Ovary (tissue), 3 donors: ENCODE results near the gene ZPR1.

ENCODE experiments used
- EP300 ChIP-seq: sonication (generic); formaldehyde crosslinking; IDR thresholded peaks from one replicate; pipeline ENCODE4 v1.6.1; 2017; ENCODE audit warnings: antibody characterized with exemption
- POLR2A ChIP-seq: fragments of 450-650 bp; IDR thresholded peaks from one replicate; pipeline ENCODE4 v1.6.1; 2017; ENCODE audit warnings: antibody characterized with exemption, mild to moderate bottlenecking, moderate library complexity
- TF ChIP-seq, protein P1 (sequence below), 3 donors: fragments of 450-650 bp in 2 of 3; fragments of 200-600 bp in 1 of 3; IDR thresholded peaks; one replicate each; pipeline versions ENCODE4 v1.5.1 to v1.8.0; 2016 to 2022; ENCODE audit warnings: antibody characterized with exemption in 3 of 3, mild to moderate bottlenecking in 1 of 3
- donor health status: DM: no; HTN: no; CAD: no.

DNA sequence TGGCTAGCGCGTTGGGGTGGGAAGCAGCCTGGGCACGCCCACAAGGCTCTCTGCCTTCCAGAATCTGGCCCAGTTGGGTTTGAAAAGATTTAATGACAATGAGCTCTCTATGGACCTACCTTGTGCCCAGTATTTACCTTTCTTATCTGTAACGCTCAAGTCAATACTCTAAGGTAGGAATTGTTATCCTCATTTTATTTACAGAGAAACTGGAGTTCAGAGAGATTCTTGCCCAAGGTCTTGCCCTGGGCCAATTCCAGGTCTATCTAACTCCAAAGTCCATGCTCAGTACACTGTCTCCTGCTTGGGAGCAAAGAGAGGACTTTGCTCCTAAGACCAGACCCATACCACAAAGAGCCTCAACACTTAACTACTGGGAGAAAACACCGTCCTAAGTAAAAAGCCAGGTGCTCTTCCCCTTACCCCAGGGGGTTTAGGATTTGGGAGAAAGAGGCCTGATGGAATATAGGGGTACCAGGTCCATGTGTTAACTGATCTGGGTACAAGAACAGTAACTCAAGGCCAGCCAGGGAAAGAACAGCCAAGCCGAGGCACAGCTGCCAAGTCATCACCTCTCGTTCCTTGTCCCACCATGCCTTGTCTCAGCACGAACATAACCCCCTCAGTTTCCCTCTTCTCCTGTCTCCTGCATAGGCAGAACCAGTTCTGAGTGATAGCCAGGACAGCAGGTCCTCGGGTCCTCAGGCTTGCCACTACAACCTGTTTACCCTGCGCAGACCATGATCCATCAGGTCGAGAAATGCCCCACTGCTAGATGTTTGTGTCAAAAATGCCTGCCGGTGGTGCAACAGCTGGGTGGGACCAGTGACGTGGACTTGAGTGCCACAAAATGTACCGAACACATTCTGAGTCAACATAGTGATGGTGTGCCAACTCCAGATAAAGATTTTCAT lies 20.7 kb upstream of the ZPR1 start:
- TF ChIP-seq, protein P1, sequence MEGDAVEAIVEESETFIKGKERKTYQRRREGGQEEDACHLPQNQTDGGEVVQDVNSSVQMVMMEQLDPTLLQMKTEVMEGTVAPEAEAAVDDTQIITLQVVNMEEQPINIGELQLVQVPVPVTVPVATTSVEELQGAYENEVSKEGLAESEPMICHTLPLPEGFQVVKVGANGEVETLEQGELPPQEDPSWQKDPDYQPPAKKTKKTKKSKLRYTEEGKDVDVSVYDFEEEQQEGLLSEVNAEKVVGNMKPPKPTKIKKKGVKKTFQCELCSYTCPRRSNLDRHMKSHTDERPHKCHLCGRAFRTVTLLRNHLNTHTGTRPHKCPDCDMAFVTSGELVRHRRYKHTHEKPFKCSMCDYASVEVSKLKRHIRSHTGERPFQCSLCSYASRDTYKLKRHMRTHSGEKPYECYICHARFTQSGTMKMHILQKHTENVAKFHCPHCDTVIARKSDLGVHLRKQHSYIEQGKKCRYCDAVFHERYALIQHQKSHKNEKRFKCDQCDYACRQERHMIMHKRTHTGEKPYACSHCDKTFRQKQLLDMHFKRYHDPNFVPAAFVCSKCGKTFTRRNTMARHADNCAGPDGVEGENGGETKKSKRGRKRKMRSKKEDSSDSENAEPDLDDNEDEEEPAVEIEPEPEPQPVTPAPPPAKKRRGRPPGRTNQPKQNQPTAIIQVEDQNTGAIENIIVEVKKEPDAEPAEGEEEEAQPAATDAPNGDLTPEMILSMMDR (IDR thresholded peaks at IDR 0.05) = no peak
- no peak for TF ChIP-seq EP300
- TF ChIP-seq POLR2A = no peak
